Common myeloid progenitor, CD34-positive (primary cell): ENCODE results near the gene CD8B.

Source experiments
- CTCF ChIA-PET: fragments of 350-600 bp; sonication (Branson Sonifier 250); formaldehyde crosslinking; loops from one replicate; lab custom pipeline; 2021; ENCODE audit warnings: antibody characterized with exemption; lab: Charles Lee
- POLR2A ChIA-PET: fragments of 350-600 bp; sonication (Branson Sonifier 250); formaldehyde crosslinking; loops from one replicate; lab custom pipeline; 2021; ENCODE audit warnings: antibody characterized with exemption; lab: Charles Lee
- DNase-seq, 3 donors: peaks; one replicate each; pipeline versions ENCODE4 v3.0.0 to v3.0.0-alpha.2; 2013
- H3K27ac ChIP-seq, 2 experiments: 1 replicate in 1 of 2; 2 replicates in 1 of 2; pipeline ENCODE4 v1.7.0; 2013; ENCODE audit warnings: inconsistent platforms in 2 of 2, low read length in 2 of 2, mild to moderate bottlenecking in 2 of 2, low read depth in 1 of 2, moderate library complexity in 1 of 2; ENCODE audit not compliant: severe bottlenecking in 2 of 2, insufficient read depth in 1 of 2, poor library complexity in 1 of 2
- H3K27me3 ChIP-seq, 5 experiments: replicated peaks in 2 of 5; 1 replicate in 3 of 5; 2 replicates in 2 of 5; pipeline versions ENCODE4 v1.6.1 to v1.7.0; 2013; ENCODE audit warnings: low read length in 4 of 5, mild to moderate bottlenecking in 2 of 5, moderate library complexity in 2 of 5, inconsistent platforms in 1 of 5; ENCODE audit not compliant: insufficient read depth in 5 of 5, control insufficient read depth in 4 of 5
- H3K36me3 ChIP-seq, 4 experiments: 1 replicate in 2 of 4; 2 replicates in 2 of 4; pipeline versions ENCODE4 v1.6.1 to v1.7.0; 2013; ENCODE audit warnings: low read length in 3 of 4, control low read depth in 1 of 4, mild to moderate bottlenecking in 1 of 4; ENCODE audit not compliant: control insufficient read depth in 4 of 4, insufficient read depth in 4 of 4
- H3K4me1 ChIP-seq, 4 experiments: 1 replicate in 3 of 4; 2 replicates in 1 of 4; pipeline versions ENCODE4 v1.6.1 to v1.7.1; 2013; ENCODE audit warnings: low read length in 3 of 4, mild to moderate bottlenecking in 3 of 4, control low read depth in 1 of 4, inconsistent platforms in 1 of 4, moderate library complexity in 1 of 4; ENCODE audit not compliant: control insufficient read depth in 4 of 4, insufficient read depth in 4 of 4; ENCODE audit errors: control extremely low read depth in 1 of 4
- H3K4me3 ChIP-seq, 7 experiments: 1 replicate in 4 of 7; 2 replicates in 3 of 7; pipeline versions ENCODE4 v1.5.1 to v1.7.0; 2013; ENCODE audit warnings: mild to moderate bottlenecking in 7 of 7, low read length in 6 of 7, moderate library complexity in 6 of 7, inconsistent platforms in 2 of 7, low read depth in 2 of 7, control low read depth in 1 of 7; ENCODE audit not compliant: insufficient read depth in 4 of 7, control insufficient read depth in 1 of 7; ENCODE audit errors: extremely low read depth in 1 of 7
- H3K9me3 ChIP-seq, 5 experiments: 1 replicate in 4 of 5; 2 replicates in 1 of 5; pipeline versions ENCODE4 v1.6.1 to v1.7.1; 2013; ENCODE audit warnings: low read length in 4 of 5, mild to moderate bottlenecking in 2 of 5, inconsistent platforms in 1 of 5, low read depth in 1 of 5, moderate library complexity in 1 of 5; ENCODE audit not compliant: control insufficient read depth in 4 of 5, insufficient read depth in 2 of 5; ENCODE audit errors: control extremely low read depth in 1 of 5
- WGBS: methylation state at CpG from one replicate; pipeline ENCODE4 v1.1.5; 2013; ENCODE audit not compliant: insufficient coverage; 5-methylcytosine and 5-hydroxymethylcytosine counted together

CD8B gene

GRCh38 chr2:86785456-86785855 lies 76.2 kb downstream of the CD8B start:
- CTCF ChIA-PET: interaction anchor here (0.9 to 2.0 kb wide), 3 partner anchors 9 to 267 kb away, joined by 3 to 7 read pairs (median 4); no protein-coding TSS in a partner anchor
- peaks cover 0 to 15% (median 15%) of the 10 kb centered on the region in 4 experiments for H3K4me1 ChIP-seq
- H3K27ac ChIP-seq: no peak overlapping the region
- POLR2A ChIA-PET: no interaction called here
- DNase-seq: no peak
- H3K36me3 ChIP-seq: no peaks in the 10 kb centered on the region
- H3K9me3 ChIP-seq: no peaks in the 10 kb centered on the region
- H3K4me3 ChIP-seq: no peak overlapping the region
- peaks cover 0 to 34% (median 22%) of the 10 kb centered on the region in 5 experiments for H3K27me3 ChIP-seq
- 90% methylated on average over 2 of the region's 9 CpGs for WGBS

DNA sequence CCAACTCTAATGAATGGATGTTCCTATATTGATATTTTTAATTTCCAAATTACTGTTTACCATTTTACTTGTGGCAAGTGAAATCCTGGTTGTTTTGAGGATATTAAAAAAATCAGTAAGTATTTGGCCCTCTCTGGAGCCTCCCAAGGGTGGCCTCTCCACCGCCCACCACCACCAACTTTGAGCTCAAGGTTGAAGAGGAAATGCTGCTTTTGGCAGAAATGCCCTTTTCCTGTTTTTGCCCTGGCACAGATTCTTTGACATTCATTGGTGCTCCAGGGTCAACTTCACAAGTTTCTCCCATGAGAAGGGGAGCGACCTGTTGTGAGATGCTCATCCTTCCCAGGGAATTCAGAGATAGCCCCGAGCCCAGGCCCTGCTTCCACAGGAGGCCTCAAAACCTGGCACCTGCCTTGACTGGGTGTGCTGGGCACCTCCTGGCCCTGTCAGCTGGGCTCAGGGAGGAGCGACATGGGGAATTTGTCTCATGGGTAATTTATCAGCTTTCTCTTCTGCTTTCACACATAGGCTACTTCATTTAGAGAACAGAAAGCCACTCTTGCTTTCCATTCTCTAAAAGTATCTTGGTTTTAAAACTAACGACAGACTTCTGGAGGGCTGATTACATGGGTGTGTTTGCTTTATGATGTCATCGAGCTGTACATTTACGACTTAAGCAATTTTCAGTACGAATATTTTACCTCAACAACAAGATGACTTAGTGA lies 77.9 kb downstream of the CD8B start:
- no peak for DNase-seq
- WGBS: 83% methylated on average over 6 of the region's 8 CpGs
- ChIA-PET CTCF (interaction anchor here (0.6 to 2.3 kb wide), 2 partner anchors 15 to 24 kb away, joined by 4 to 5 read pairs; no protein-coding TSS in a partner anchor), POLR2A (no interaction called here)
- H3K4me3 ChIP-seq: no peak overlapping the region
- H3K4me1 ChIP-seq: peaks cover 0 to 2% (median 0%) of the 10 kb centered on the region in 4 experiments
- H3K27ac ChIP-seq: no peak overlapping the region
- peaks cover 0 to 17% (median 11%) of the 10 kb centered on the region in 5 experiments for H3K27me3 ChIP-seq
- no peaks in the 10 kb centered on the region for H3K36me3 ChIP-seq
- H3K9me3 ChIP-seq: no peaks in the 10 kb centered on the region

DNA sequence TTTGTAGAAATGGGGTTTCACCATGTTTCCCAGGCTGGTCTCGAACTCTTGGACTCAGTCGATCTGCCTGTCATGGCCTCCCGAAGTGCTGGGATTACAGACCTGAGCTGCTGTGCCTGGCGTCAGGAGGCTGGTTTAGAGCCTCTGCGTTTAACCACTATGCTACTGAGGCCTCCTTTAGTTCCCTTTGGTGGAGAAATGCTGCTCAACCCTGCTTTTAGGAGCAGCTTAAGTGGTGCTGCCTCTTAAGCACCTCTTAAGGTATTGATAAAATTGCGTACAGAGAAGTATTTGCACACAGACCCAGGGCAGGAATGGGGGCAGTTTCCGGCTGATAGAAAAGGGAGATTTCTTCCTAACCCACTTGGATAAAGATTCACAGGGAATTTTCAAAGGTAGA lies 78.9 kb downstream of the CD8B start:
- H3K4me3 ChIP-seq: no peak overlapping the region
- H3K27ac ChIP-seq: no peak overlapping the region
- ChIA-PET POLR2A (no interaction called here), CTCF (interaction anchor here (0.7 to 2.3 kb wide), 3 partner anchors 14 to 25 kb away, joined by 3 to 5 read pairs (median 3); no protein-coding TSS in a partner anchor)
- no peak for DNase-seq
- H3K9me3 ChIP-seq: no peaks in the 10 kb centered on the region
- H3K36me3 ChIP-seq: no peaks in the 10 kb centered on the region
- peaks cover 0 to 7% (median 3%) of the 10 kb centered on the region in 5 experiments for H3K27me3 ChIP-seq
- 94% methylated on average over 5 of the region's 7 CpGs for WGBS
- H3K4me1 ChIP-seq: no peaks in the 10 kb centered on the region

DNA sequence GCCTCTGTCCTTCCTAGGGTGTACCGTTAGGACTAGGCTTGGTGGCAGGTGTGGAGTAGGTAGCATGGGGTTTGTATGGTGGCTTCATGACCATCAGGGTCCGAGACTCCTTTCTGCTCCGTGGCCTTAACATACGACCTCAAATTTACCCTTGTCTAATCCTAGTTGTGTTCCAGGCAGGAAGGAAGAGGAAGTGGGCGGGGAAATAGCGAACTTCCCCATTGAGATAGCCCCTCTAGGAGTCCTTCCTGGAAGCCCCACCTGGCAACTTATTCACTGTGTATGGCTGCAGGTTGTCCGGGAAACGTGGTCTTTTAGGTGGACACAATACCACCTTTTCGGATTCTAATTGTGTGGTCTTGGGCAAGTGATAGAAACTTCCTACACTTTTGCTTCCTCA lies 80.3 kb downstream of the CD8B start:
- H3K27ac ChIP-seq: no peak overlapping the region
- POLR2A ChIA-PET: no interaction called here
- 62% methylated on average over 6 of the region's 9 CpGs for WGBS

DNA sequence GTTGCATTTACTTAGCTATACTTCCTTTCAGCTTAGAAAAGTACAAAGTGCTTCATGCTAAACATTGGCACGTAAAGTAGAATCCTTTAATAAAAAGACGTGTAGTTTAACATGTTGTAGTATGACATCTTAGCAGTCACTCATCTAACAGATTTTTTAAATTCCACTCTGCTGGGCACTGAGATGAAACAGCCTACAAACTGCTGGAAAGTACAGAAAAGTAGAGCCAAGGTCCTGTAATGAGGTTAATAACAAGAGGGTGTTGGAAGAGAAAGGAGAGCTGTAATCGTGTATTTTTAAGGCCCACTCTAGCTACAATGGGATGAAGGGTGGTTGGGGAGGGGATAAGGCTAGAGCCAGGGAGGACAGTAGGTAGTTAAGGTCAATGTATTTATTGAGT lies 81.7 kb downstream of the CD8B start:
- Histone ChIP-seq H3K27me3 (peaks cover 0 to 3% (median 0%) of the 10 kb centered on the region in 5 experiments), H3K4me1 (no peaks in the 10 kb centered on the region), H3K36me3 (peaks cover 0 to 15% (median 9%) of the 10 kb centered on the region in 4 experiments), H3K27ac (no peak overlapping the region), H3K4me3 (no peak overlapping the region), H3K9me3 (no peaks in the 10 kb centered on the region)
- CTCF ChIA-PET: interaction anchor here (1.3 to 2.2 kb wide), 3 partner anchors 10 to 27 kb away, joined by 3 to 11 read pairs (median 5); no protein-coding TSS in a partner anchor
- POLR2A ChIA-PET: no interaction called here
- 100% methylated on average over 1 of the region's 3 CpGs for WGBS
- DNase-seq: no peak

More for the DNA sequence above, 80.3 kb downstream of the CD8B start:
- no peaks in the 10 kb centered on the region for H3K4me1 ChIP-seq
- H3K36me3 ChIP-seq: peaks cover 0 to 8% (median 1%) of the 10 kb centered on the region in 4 experiments
- H3K27me3 ChIP-seq: peaks cover 0 to 4% (median 0%) of the 10 kb centered on the region in 5 experiments
- CTCF ChIA-PET: interaction anchor here (0.9 to 2.2 kb wide), 3 partner anchors 14 to 28 kb away, joined by 3 to 11 read pairs (median 6); no protein-coding TSS in a partner anchor
- H3K9me3 ChIP-seq: no peaks in the 10 kb centered on the region
- H3K4me3 ChIP-seq: no peak overlapping the region
- no peak for DNase-seq

DNA sequence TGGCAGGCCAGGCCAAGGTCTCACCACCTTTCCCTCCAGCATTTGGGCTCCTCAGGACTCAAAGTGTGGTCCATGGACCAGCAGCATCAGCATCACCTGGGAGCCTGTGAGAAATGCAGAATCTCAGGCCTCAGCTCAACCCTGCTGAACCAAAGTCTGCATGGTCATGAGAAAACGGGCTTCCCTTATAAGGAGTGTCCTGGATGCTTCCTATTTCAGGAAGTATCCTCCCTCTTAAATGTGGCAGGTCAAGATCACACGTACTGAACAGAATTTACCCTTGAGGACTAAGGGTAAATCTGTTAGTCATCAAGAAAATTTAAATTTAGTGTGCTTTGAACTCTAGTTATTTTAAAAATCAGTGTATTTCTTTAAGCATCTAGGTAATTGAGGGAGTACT lies 82.7 kb downstream of the CD8B start:
- Histone ChIP-seq H3K36me3 (peaks cover under 1 to 25% (median 16%) of the 10 kb centered on the region in 4 experiments), H3K4me1 (no peaks in the 10 kb centered on the region), H3K27me3 (no peaks in the 10 kb centered on the region), H3K27ac (no peak overlapping the region), H3K4me3 (no peak overlapping the region), H3K9me3 (no peaks in the 10 kb centered on the region)
- ChIA-PET CTCF (no interaction called here), POLR2A (no interaction called here)
- WGBS: 86% methylated on average over 1 of the region's 2 CpGs
- no peak for DNase-seq

- no peak for DNase-seq
- Histone ChIP-seq H3K36me3 (peaks cover 6 to 48% (median 27%) of the 10 kb centered on the region in 4 experiments), H3K27me3 (no peaks in the 10 kb centered on the region), H3K9me3 (no peaks in the 10 kb centered on the region), H3K4me3 (no peak overlapping the region), H3K27ac (no peak overlapping the region), H3K4me1 (no peaks in the 10 kb centered on the region)
- 97% methylated on average over 3 of the region's 7 CpGs for WGBS
- POLR2A ChIA-PET: no interaction called here
- CTCF ChIA-PET: interaction anchor here (1.2 to 1.4 kb wide), 2 partner anchors 10 to 12 kb away, joined by 3 to 5 read pairs; no protein-coding TSS in a partner anchor
Observed at GRCh38 chr2:86776532-86776931, 85.2 kb downstream of the CD8B start.
